ENCODE measurements around the gene GLI1. TPM values are rescaled to one million over a fixed set of nuclear protein-coding genes. Genes with fewer than 3 reads are reported as not detected.

GLI1 gene
- total RNA-seq, 1 experiment from 2014 or later: 25.8 TPM

- H3K4ac ChIP-seq (ENCODE audit: low read depth, low read length): no peak overlapping the region
- no peak overlapping the region for H2BK15ac ChIP-seq (ENCODE audit: low read depth, low read length)
- no peak for DNase-seq
- H3K4me1 ChIP-seq (ENCODE audit: insufficient read depth, low read length): peaks cover 2% of the 10 kb centered on the region; the same call in 1 of the 2 replicates
- no CpG with 5 or more reads among the region's 5 CpGs for WGBS (ENCODE audit: extremely low coverage, insufficient read length, low lambda C conversion rate)
- no peak overlapping the region for H2AK5ac ChIP-seq (ENCODE audit: insufficient read length, low read length)
- H4K91ac ChIP-seq (ENCODE audit: insufficient read length, low read depth, low read length): no peak overlapping the region
- peaks cover 8% of the 10 kb centered on the region; the same call in 1 of the 2 replicates for H3K79me2 ChIP-seq (ENCODE audit: insufficient read depth, low read length)
- Mint-ChIP-seq H3K4me1 (peaks cover 7 to 8% of the 10 kb centered on the region in 2 experiments), H3K9me3 (peaks cover 3 to 6% of the 10 kb centered on the region in 2 experiments; a peak in 3 of 5 replicates), H3K27me3 (ENCODE audit: low read depth) (no peaks in the 10 kb centered on the region), H3K4me3 (peak overlapping the region; percentile 96 to 97), H3K27ac (peak overlapping the region; percentile 95 to 99 (median 97); a peak in 5 of 7 replicates), H3K36me3 (ENCODE audit: insufficient read depth in 1 of 3, low read depth in 3 of 3) (peaks cover 48 to 56% (median 52%) of the 10 kb centered on the region in 3 experiments)
- H2AFZ ChIP-seq (ENCODE audit: low read length): no peak overlapping the region
- H4K5ac ChIP-seq (ENCODE audit: insufficient read length, low read depth, low read length): no peak overlapping the region
- H3K27ac ChIP-seq (ENCODE audit: insufficient read length, low read depth, low read length): no peak overlapping the region
- H4K20me1 ChIP-seq (ENCODE audit: control insufficient read depth, insufficient read depth, insufficient read length): no peaks in the 10 kb centered on the region
- H3K23ac ChIP-seq (ENCODE audit: insufficient read length, low read depth, low read length): no peak overlapping the region
- H2BK12ac ChIP-seq (ENCODE audit: insufficient read length, low read depth, low read length): no peak overlapping the region
- no peaks in the 10 kb centered on the region for H3K9me3 ChIP-seq (ENCODE audit: control insufficient read depth, low read depth, low read length)
- no peak overlapping the region for H2BK120ac ChIP-seq (ENCODE audit: low read depth, low read length, poor library complexity, severe bottlenecking)
- H3K14ac ChIP-seq (ENCODE audit: insufficient read depth, low read length): no peak overlapping the region
- no peak overlapping the region for H3K56ac ChIP-seq (ENCODE audit: insufficient read length, low read depth, low read length)
- H3K27me3 ChIP-seq (ENCODE audit: insufficient read depth, low read length): no peaks in the 10 kb centered on the region
- no peak overlapping the region for H4K8ac ChIP-seq (replicated peaks; ENCODE audit: insufficient read length, low read depth, low read length)
- H2BK5ac ChIP-seq (ENCODE audit: insufficient read length, low read length): no peak overlapping the region
- peaks cover 5% of the 10 kb centered on the region for H3K23me2 ChIP-seq (ENCODE audit: insufficient read length, low read depth, low read length, poor library complexity, severe bottlenecking)
- peak overlapping the region; percentile 90 for H3K4me2 ChIP-seq (ENCODE audit: insufficient read depth, insufficient read length, low read length)
- no peak for TF ChIP-seq CTCF (conservative IDR thresholded peaks at IDR 0.05)
- no peaks in the 10 kb centered on the region for H3K79me1 ChIP-seq (ENCODE audit: insufficient read depth, low read depth, low read length, poor library complexity, severe bottlenecking)
- H3K18ac ChIP-seq (ENCODE audit: insufficient read length, low read depth, low read length): no peak overlapping the region
- H2BK20ac ChIP-seq (ENCODE audit: low read depth, low read length, poor library complexity, severe bottlenecking): no peak overlapping the region
- peak overlapping the region; percentile 85 for H3K9ac ChIP-seq (ENCODE audit: extremely low read depth, insufficient read length, low read length)
- no peak overlapping the region for H3T11ph ChIP-seq (ENCODE audit: low read length)
Observed at GRCh38 chr12:57489157-57489641, 29.6 kb downstream of the GLI1 start.

Data from H9 (cell line).